GM12891 (cell line): ENCODE results near the gene TAF10.

Experiments used
- POLR2A ChIP-seq: IDR thresholded peaks from 2 replicates; pipeline ENCODE4 v1.6.1; 2011; ENCODE audit warnings: low read depth, low read length, control low read depth
- POLR2AphosphoS5 ChIP-seq: IDR thresholded peaks from 2 replicates; pipeline ENCODE4 v1.6.1; 2011; ENCODE audit warnings: low read depth, low read length, control low read depth
- SPI1 ChIP-seq: IDR thresholded peaks from 2 replicates; pipeline ENCODE4 v1.6.1; 2011; ENCODE audit warnings: low read depth, low read length, control low read depth
- TAF1 ChIP-seq: IDR thresholded peaks from 2 replicates; pipeline ENCODE4 v1.6.1; 2011; ENCODE audit warnings: low read depth, low read length, control low read depth

DNA sequence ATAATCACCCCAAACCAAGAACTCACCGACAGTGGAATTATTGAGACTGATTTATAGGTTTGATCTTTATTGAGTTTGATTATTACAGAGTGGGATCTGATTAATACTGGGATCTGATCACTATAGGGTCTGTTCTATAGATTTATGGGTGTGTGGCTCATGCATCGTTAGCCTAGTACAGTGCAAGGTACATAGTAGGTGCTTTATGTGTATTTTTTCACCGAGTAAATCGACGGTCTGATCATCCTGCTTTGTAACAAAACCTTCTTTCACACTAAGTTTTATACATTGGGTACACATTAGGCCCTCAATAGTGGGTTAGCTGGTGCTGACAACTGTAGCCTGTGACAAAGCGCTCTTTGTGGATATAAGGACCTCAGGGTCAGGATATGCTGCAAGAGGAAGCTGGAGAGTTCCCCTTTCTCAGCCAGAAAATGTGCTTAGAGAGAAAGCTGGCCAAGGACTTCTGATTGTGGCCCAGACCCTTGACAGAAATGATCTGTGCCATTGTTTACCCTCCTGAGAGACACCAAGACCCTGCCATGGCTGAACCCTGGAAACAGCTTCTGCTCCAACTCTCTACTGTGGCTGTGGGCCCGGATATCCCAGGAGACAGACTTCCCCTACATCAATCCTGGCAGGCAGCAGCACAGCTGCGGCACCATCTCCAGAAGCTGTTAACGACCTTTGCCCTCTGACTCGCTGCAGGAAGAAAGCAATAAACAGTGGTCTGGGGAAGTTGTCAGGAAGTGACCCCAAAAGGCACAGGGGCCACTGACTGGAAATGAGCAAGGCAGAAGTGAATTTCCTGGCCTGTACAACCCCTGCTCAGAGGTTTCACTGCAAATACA lies 23.3 kb upstream of the TAF10 start:
- TF ChIP-seq POLR2AphosphoS5 (no peak), POLR2A (no peak), SPI1 (no peak), TAF1 (no peak)
